NCI-H146 (cell line): ENCODE measurements around the gene MTAP.

Source experiments
- DNase-seq: peaks from one replicate; lab custom pipeline; 2025; lab: John Stamatoyannopoulos, UW

Gene MTAP

DNA sequence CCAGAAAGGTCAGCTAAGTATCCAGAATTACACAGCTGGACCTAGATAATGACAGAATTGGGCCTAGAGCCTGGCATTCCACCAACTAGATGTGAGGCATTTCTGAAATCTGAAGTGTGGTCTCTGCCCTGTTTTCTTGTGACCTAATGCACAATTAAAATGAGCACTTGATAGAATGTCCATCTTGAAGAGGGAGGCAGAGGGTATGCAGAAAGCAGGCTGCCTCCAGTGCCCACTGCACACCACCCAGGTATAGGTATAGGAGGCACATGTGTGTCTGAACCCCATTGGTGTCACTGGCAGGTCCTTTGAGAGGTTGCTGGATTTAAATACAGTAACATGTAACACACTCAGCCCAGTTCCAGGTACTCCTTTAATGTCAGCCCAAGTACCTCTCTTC lies 2.4 kb downstream of the MTAP start:
- no peak for DNase-seq

DNA sequence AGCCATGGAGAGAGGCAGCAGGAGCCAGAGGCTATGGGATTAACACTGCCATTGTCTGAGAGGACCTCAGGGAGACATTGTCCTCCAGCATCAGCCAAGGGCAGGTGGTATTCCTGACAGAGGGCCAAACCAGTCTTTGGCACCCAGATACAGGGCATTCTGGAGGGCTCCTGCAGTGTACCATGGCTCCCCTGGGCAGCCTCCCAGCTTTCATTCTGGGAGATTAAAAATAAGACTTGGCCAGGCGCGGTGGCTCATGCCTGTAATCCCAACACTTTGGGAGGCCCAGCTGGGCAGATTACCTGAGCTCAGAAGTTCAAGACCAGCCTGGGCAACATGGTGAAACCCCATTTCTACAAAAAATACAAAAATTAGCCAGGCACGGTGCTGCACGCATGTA lies 4.2 kb downstream of the MTAP start:
- DNase-seq, result peak; percentile 23

DNA sequence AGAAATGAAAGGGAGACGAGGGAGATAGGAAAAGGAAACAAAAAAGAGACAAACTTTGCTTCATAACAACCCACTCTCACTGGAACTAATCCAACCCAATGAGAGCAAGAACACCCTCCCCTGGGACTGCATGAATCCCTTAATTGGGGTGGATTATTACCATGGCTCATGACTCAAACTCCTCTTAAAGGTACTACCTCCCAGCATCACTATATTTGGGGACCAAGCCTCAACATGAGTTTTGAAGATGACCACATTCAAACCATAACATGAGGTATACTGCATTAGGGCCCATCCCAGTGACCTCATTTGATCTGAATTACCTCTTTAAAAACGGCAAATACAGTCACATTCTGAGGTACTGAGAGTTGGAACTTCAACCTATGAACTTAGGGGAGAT lies 8.0 kb downstream of the MTAP start:
- DNase-seq, result no peak

DNA sequence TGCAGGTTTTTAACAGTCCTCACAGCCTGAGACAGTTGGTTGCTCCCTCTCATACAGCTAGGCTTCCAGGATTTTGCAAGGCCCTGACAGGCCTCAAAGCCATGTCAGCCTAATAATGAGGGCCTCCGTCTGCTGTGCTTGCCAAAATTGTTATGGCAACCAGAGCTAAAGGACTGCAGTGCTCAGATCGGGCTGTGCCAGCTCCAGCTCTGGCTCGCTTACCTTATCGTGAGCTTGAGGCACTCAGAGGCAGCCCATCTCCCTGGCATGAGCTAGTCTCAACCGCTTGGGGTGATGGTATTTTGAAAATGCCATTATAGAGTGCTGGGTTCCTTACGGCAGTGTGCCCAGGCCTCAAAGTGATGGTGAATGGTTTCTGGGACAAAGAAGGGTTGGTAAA lies 8.4 kb downstream of the MTAP start:
- no peak for DNase-seq

DNA sequence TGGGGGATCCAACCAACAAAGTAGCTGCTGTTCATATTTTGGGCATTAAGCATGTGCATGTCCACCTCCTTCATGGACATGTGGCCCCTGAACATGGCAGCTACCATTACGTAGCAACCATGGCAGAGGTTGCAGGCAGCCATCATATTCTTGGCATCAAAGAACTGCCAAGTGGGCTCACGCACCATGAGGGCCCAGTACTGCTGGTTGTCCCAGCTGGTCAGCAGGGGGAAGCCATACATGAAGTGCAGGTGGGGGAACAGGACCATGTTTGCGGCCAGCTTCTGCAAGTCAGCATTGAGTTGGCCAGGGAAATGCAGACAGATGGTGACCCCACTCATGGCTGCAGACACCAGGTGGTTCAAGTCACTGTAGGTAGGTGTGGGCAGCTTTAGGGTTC lies 9.5 kb downstream of the MTAP start:
- no peak for DNase-seq

DNA sequence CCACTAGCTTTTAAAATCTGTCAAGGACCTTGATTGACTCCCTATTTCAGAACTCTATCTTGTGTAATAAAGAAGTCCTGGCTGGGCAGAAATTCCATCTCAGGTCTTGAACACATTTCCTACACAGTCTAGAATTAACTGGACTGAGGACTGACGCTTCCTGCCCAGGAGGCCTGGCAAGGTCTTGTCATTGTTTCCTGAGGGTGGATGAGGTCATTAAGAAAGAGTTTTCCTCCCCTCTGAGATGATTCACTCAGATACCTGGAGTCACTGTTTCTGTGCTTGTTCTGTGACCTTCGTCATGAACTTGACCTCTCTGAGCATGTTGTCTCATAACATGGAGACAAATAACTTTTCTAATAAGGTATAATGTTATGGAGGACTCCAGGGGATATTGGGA lies 10.0 kb downstream of the MTAP start:
- no peak for DNase-seq

DNA sequence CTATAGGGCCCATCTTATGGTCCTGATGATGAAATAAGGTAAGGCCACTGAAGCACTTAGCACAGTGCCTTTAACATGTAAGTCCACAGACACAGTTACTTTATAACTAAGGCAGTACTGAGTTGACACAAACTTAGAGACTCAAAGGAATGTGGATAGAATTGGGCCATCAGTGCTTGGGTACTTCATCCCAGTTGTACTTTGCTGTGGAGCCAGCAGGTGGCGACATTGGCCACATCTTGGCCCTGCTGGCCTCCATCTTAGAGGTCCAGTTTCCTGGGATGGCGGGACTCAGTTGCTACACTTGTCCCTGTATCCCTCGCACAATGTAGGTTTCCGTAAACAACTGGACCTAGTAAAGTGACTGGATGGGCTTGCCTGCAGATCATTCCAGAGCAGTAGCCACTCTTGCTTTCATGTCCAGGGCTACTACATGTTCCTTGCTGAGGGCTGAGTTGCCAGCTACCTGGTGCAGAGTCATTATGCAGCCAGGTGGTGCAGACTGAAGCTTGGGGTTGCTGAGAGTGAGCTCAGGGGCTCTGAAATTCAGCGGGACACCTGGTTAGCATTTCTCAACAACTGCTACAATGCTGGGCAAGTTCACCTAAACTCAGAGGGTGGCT lies 10.6 kb downstream of the MTAP start:
- peak; percentile 76 for DNase-seq

DNA sequence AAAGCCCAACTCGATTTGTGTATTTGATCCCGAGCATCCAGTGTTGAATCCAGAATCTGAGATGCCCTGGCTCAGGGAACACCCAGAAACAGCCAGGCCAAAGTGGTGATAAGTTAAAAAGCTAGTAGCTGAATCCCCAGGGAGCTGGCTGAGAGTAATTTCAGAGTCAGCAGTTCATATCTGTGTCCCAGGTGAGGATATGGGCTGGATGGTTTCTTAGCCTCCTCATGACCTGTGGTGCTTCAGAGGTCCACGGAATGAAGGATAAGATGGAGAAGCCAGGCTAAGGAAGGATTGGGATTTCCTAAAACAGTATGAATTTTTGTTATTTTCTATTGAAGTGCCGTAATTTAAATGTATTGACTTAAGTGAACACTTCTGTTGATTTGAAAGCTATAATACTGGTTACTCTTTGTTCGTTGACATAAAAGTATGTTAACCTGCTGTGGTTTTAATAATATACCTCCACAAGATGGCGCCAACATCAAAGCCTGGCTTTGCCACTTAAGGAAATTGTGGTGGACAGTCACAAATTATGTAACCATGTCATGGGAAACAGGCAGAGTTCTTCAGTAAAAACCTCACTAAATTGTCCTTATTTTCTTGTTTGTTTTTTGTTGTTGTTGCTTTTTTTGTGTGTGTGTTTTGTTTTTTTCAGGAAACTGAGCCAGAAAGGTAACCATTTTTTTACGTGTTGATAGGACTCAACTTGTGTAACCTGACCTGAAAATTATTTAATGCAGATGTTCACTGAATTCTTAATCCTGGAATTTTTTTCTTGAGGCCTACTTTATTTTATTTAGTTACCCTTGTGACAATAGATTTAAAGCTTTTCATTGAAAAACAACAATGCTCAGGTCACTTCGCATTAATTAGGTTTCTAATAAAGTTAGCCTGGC lies 11.4 kb downstream of the MTAP start:
- peak; percentile 78 for DNase-seq

DNA sequence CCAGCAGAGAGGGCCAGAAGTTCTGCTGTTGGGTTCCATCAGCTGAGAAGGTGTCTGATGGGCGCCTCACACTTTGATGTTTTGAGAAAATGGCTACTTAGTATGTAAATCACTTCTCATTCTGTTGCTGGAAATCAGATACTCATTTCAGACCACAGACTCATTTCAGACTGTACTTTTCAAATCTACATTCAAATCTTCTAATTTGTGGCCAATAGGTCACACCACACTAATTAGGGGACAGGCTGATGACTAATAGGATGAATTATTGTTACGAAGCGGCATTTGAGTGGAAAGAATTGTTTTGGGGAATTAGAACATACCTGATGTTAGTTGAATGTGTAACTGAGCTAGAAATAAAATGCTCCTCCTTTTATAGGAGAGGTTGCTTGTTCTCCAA lies 13.2 kb downstream of the MTAP start:
- no peak for DNase-seq

DNA sequence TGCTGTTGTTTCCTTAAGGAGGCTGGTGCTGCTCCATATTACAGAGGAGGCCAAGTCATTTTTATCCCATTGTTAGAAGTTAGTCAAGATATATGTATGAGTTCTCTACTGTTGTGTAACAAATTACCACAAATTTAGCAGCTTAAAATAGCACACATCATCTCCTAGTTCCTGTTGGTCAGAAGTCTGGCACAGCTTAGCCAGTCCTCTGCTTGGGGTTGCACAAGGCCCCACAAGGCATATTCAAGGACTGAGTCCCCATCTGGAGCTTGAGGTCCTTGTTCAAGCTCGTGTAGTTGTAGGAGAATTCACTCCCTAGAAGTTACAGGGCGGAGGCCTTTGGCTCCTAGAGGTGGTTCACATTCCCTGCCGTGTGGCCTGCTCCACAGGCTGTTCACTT lies 14.7 kb downstream of the MTAP start:
- no peak for DNase-seq

DNA sequence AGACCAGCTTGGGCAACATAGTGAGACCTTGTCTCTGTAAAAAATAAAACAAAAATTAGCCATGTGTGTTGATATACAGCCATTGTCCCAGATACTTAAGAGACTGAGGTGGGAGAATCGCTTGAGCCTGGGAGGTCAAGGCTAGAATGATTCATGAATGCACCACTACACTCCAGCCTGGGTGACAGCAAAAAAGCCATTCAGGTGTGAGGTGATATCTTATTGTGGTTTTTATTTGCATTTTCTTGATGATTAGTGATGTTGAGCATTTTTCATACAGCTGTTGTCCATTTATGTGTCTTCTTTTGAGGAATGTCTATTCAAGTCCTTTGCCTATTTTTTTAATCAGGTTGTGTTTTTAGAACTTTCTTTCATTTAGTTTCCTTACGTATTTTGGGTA lies 23.2 kb downstream of the MTAP start:
- no peak for DNase-seq

DNA sequence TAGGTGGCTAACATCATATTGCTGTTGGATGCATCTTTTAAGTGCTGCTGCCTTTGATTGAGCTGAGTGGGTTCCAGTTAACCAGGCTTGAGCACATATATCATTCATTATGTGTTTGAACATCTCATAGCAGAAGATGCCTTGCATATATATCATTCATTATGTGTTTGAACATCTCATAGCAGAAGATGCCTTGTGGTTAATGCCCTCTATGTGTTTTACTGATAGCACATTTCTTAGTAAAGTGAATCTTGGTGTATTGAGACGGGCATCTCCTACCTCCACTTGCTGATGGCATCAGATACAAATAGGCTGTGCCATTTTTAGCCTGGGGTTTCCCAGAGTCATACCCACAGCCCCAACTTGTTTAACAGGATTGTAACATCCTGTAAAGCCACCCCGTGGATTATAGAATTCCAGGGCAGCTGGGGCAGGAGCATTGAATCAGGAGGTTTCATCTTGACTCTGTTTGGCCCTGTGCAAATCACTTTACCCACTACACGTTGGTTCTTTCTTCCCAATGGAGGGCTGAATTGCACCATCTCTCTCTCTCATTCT lies 26.5 kb downstream of the MTAP start:
- no peak for DNase-seq

DNA sequence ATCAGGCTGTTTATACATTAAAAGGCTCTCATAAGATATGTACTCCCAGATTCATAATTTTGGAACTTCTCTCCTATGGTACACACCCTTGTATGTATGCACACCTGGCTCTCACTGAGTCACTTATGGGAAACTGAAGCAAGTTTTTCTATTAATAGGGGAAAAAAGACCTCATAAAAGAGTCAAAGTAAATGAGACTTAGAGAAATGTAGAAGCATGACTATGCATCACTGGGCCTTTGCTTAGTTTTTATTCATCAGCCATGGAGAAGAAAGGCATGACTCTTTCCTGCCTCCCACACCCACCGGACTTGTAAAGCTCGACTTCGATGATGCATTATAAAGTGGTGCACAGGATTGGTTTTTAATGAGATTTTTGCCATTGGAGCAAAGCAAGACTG lies 28.2 kb downstream of the MTAP start:
- DNase-seq, result no peak

DNA sequence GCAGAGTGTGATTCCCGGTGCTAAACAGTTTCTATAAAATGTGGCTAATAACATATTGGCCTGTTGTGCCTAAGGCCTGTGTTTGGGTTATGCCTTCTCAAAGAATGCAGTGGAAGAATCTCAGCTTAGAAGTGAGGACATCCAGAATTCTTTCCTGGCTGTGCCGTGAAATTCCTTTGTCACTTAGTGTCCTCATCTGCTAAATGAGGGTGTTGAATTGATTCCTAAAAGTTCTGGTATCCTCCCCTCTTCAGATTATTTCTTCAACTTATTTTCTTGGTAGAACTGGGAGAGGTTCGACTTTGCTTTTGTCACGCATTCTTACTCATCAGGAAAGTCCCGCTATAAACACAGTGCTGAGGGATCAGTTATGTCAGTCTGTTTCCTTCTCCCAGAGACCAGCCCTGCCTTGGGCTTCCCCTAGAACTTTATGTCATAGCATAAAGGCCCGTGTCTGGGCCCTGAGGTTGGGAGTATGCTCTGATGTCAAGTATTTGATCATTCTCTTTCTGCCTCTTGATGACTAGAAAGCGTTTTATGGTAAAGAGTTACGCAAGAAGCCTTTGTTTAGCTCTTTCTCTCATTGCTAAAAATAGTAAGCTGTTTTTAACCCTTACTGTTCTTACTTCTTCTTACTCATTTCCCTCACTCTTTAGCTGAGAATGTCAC lies 29.5 kb downstream of the MTAP start:
- no peak for DNase-seq

DNA sequence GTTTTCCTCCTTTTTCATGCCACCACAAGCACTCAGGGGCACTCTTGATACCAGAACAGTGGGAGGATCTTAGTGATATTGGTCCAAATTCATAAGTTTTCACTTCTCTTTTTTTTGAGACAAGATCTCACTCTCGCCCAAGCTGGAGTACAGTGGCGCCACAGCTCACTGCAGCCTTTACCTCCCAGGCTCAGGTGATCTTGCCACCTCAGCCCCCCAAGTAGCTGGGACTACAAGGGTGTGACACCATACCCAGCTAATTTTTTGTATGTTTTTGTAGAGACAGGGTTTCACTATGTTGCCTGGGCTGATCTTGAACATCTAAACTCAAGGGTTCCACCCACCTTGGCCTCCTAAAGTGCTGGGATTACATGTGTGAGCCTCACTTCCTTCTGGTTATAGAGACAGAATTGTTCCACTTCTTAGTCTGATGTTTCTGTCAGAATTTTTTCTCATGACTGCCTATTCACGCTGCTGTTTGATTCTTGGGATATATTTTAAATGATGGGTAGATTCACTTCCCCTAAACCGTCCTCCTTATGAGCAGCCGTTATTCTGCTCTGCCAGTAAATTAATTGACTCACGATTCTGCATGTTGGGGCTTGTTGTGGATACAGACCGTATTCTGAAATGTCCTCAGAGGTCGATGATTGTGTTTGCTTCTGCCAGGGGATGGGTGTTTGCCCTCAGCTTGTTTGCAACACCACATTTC lies 30.8 kb downstream of the MTAP start:
- DNase-seq, result peak; percentile 34

DNA sequence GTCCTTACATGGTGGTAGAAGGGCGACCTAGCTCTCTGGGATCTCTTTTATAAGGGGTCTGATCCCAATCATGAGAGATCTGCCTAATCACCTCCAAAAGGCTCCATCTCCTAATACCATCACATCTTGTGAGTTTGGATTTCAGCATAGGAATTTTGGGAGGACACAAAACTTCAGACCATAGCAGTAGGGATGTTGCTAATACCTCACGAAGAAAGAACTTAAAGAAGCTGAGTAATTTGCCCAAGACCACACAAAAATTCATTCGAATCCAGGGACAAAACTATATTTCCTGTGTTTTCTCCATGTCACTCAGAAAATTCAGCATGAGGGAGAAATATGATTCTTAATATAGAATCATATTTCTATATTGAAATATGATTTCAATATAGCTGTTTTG lies 32.7 kb downstream of the MTAP start:
- no peak for DNase-seq

DNA sequence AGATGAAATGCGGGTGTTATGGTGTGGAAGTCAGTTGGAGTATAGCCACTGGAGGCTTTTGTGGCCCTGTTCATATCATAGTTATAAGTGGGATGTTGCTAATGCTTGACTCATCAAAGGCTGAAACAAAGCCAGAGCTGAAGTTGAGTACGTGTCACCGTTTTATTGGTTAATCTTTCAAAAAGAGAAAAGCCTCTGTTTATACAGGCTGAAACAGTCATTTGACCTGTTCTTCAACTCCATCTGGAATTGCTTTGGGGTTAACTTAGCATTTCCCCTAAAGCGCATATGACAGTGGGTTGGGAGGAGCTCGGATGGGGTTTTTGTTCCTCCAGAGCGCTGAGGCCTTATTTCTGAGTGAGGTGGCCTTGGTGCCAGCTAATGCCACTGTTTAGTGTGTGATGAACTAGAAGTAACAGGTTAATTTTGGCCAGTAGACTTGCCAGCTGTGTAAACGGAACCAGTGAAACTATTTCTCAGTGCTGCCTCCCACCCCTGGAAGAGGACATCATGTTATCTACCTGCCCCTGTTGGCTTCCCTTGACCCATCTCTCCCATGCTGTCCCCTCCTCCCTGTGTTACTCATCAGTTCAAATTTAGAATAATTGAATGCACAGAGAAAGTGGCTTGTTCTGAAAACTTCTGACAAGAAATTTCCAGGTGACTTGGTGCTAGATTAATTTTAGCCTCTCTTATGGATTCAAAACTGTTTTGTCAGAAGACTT lies 34.2 kb downstream of the MTAP start:
- DNase-seq, result peak; percentile 19

DNA sequence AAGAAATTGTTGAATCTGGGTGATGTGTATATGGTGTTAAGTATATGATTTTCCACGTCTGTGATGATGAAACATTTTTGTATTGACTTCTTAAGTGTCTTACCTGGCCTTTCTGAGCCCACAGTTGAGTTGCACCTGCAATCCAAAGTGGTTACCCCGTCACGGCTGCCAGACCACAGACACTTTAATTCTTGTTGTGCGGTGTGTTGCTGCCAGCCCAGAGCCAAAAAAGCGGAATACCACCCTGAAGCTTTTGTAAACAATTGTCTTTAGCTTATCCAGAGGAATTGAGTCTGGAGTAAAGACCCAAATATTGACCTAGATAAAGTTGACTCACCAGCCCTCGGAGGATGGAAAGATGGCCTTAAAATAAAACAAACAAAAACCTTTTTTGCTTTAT lies 35.1 kb downstream of the MTAP start:
- DNase-seq, result no peak

DNA sequence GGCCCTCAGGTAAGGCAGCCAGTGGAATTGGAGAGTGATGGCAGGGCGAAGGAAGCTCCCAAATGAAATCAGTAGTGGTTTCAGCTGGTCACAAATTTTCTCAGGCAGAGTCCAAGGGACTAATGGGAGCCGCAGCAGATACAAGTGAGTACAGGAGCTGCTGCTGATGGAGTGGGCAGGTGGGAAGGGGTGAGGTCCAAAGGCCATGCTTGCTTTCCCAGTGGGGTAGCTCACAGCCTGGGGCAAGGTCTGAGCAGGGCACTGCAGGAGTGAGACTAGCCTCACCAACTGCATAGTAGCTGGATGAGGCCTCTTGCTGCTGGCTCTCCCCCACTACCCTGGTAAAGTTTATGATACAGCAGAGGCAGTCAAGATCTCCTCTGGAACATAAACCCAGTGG lies 38.2 kb downstream of the MTAP start:
- DNase-seq, result peak; percentile 33

DNA sequence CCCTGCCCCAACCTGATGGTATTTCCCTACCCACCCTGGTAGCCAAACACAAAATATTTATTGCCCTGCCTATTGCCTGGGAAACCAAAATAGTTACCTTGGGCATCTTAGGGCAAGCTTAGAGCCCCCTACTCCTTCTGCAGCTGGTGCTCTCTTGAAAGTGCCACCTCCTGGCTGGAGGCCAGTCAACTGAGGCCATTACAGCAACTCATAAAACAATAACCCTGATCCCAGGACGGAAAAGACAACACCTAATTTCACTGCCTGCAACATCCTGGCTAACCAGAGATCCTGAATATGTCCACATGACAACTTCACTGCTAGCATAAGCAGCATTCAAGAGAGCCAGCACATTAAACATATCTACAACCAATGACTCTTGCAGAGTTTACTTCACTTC lies 38.7 kb downstream of the MTAP start:
- DNase-seq, result no peak

DNA sequence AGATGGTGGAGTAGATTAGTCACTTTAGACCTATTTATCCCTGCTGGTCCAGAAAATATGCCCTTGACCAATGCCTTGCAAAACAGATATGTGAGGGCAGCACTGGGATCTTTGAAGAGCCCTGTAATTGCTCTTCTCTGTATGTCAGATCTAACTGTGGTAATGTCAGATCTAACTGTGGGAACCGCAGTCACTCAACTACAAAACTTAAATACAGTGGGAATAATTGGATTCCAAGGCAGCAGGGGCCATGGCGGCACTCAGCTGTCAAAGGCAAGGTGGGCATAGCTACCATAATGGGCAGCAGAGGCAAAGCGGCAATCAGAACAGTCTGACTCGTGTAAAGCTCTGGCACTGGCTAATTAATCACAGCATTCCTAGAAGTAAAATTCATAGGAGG lies 46.2 kb downstream of the MTAP start:
- DNase-seq, result no peak

DNA sequence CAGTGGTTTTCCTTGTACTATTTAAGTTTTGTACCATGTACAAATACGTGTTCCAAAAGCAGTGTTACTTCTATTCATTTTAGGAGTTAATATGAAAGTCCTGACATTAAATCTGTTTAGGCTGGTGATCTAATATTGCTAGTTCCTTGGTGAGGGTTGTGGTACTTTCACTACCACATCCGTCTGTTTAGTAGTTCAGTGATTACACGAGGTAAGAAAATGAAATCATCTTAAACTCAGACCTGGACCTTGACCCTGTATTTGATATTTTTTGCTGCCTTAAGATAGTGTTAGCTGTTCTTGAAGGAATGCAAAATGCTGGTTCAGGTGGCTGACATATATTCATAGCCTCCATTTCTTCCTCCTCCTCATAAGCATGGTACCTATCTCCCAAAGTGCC lies 50.3 kb downstream of the MTAP start:
- no peak for DNase-seq
